Activated T-cell treated with anti-CD3 and anti-CD28 coated beads, Interleukin-2, amount 50 U/mL, for 72 hours (primary cell): ENCODE results near the gene OR2AT4. TPM values are rescaled to one million over a fixed set of nuclear protein-coding genes. Genes with fewer than 3 reads are reported as not detected.

Source experiments
- ATAC-seq, 2 donors: fragments of 150-1000 bp; cut with Tn5 transposase; replicated peaks in 1 of 2; 2 replicates each; pipeline ENCODE4 v1.10.0; 2021; ENCODE audit warnings: moderate library complexity in 2 of 2, mild to moderate bottlenecking in 1 of 2
- DNase-seq, 2 donors: peaks; one replicate each; pipeline ENCODE4 v3.0.0; 2021 to 2022; ENCODE audit warnings: mixed read lengths in 1 of 2
- H3K27ac Mint-ChIP-seq: one replicate; pipeline ENCODE4 v1.8.0; 2022; ENCODE audit warnings: mild to moderate bottlenecking, moderate library complexity, mixed read lengths
- H3K27me3 Mint-ChIP-seq: one replicate; pipeline ENCODE4 v1.8.0; 2022; ENCODE audit warnings: low read depth, mixed read lengths
- H3K36me3 Mint-ChIP-seq, 2 donors: one replicate each; pipeline ENCODE4 v1.8.0; 2022; ENCODE audit warnings: mixed read lengths in 2 of 2, mild to moderate bottlenecking in 1 of 2; ENCODE audit not compliant: insufficient read depth in 2 of 2
- H3K4me1 Mint-ChIP-seq: one replicate; pipeline ENCODE4 v1.8.0; 2022; ENCODE audit warnings: low read depth, mixed read lengths
- H3K4me3 Mint-ChIP-seq, 2 donors: one replicate each; pipeline ENCODE4 v1.8.0; 2022; ENCODE audit warnings: mild to moderate bottlenecking in 2 of 2, mixed read lengths in 2 of 2, moderate library complexity in 2 of 2
- H3K9me3 Mint-ChIP-seq, 2 donors: one replicate each; pipeline ENCODE4 v1.8.0; 2022; ENCODE audit warnings: mixed read lengths in 2 of 2
- total RNA-seq, 2 donors: library from RNA; stranded (reverse); gene quantifications; one replicate each; pipeline ENCODE4 v1.2.3, GENCODE V29; 2022

The OR2AT4 gene
- not detected for total RNA-seq

- Mint-ChIP-seq H3K4me1 (peaks cover 13% of the 10 kb centered on the region), H3K27ac (no peak within 1 kb of the TSS), H3K4me3 (no peak within 1 kb of the TSS), H3K36me3 (no peaks in the 10 kb centered on the region), H3K27me3 (peaks cover 48% of the 10 kb centered on the region), H3K9me3 (no peaks in the 10 kb centered on the region)
- no peak for DNase-seq
- no peak for ATAC-seq
Observed at GRCh38 chr11:75096456-75097172, at the start of gene OR2AT4. Gene OR2AT4, minus strand, starts transcription at chr11:75096876.

- H3K4me3 Mint-ChIP-seq: no peak overlapping the region
- H3K4me1 Mint-ChIP-seq: peaks cover 32% of the 10 kb centered on the region
- H3K27me3 Mint-ChIP-seq: peaks cover 9% of the 10 kb centered on the region
- ATAC-seq: no peak
- no peak for DNase-seq
- H3K27ac Mint-ChIP-seq: no peak overlapping the region
- no peaks in the 10 kb centered on the region for H3K9me3 Mint-ChIP-seq
- no peaks in the 10 kb centered on the region for H3K36me3 Mint-ChIP-seq
Observed at GRCh38 chr11:75145972-75146519, 49.4 kb upstream of the OR2AT4 start.

DNA sequence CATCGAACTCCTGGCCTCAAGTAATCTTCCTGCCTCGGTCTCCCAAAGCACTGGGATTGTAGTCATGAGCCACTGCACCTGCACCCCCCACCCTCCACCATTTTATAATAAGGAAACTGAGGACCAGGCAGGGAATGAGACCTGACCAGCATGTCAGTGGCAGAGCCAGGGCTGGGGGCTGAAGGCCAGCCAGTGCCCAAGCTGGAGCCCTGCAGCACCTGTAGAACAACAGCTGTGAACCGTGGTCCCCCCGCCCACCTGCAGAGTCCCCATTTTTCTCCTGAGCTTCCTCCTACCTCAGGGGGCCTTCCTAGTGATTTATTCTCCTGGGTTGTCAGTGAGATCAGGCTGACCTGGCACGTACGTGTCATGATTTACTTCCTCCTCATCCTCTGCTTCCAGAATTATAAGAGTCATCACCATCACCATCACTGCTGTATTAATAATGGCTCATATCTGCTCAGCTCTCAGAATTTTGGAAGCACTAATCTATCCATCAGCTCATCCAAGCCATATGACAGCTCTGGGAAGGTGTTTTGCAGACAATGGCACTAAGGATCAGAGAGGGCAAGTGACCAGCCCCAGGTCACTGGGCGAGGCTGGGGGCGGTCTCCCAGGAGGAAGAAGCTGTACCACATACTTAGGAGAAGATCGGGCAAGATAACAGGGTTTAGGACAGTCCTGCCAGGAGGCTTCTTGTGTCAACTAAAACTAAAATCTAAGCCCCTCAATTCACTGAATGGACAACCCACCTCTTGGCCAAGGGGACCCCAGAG is 48.7 kb upstream of the OR2AT4 start:
- DNase-seq (no peak), ATAC-seq (no peak)
- no peaks in the 10 kb centered on the region for H3K9me3 Mint-ChIP-seq
- no peak overlapping the region for H3K4me3 Mint-ChIP-seq
- H3K27ac Mint-ChIP-seq: no peak overlapping the region
- peaks cover 3% of the 10 kb centered on the region for H3K27me3 Mint-ChIP-seq
- no peaks in the 10 kb centered on the region for H3K36me3 Mint-ChIP-seq
- H3K4me1 Mint-ChIP-seq: peaks cover 32% of the 10 kb centered on the region

GRCh38 chr11:75144716-75145014 is 48.0 kb upstream of the OR2AT4 start:
- Mint-ChIP-seq H3K27ac (no peak overlapping the region), H3K4me3 (no peak overlapping the region), H3K36me3 (no peaks in the 10 kb centered on the region), H3K4me1 (peaks cover 32% of the 10 kb centered on the region), H3K9me3 (no peaks in the 10 kb centered on the region), H3K27me3 (no peaks in the 10 kb centered on the region)
- ATAC-seq (no peak), DNase-seq (no peak)

DNA sequence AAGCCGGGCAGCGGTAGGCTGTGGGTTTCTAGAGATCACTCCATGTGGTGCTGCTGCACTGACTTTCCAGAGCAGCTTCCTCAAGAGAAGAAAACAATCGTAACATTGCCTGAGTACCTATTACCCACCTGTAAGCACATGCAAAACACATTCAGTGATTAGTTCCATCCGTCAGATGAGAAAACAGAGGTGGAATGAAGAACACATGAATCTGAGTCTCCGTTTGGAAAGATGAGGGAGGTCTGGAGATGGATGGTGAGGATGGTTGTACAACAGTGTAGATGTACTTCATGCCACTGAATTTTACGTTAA is 46.7 kb upstream of the OR2AT4 start:
- no peaks in the 10 kb centered on the region for H3K9me3 Mint-ChIP-seq
- H3K27ac Mint-ChIP-seq: no peak overlapping the region
- no peak for ATAC-seq
- no peaks in the 10 kb centered on the region for H3K36me3 Mint-ChIP-seq
- no peaks in the 10 kb centered on the region for H3K27me3 Mint-ChIP-seq
- H3K4me1 Mint-ChIP-seq: peaks cover 32% of the 10 kb centered on the region
- DNase-seq: no peak
- H3K4me3 Mint-ChIP-seq: peak overlapping the region; percentile 64 to 65

DNA sequence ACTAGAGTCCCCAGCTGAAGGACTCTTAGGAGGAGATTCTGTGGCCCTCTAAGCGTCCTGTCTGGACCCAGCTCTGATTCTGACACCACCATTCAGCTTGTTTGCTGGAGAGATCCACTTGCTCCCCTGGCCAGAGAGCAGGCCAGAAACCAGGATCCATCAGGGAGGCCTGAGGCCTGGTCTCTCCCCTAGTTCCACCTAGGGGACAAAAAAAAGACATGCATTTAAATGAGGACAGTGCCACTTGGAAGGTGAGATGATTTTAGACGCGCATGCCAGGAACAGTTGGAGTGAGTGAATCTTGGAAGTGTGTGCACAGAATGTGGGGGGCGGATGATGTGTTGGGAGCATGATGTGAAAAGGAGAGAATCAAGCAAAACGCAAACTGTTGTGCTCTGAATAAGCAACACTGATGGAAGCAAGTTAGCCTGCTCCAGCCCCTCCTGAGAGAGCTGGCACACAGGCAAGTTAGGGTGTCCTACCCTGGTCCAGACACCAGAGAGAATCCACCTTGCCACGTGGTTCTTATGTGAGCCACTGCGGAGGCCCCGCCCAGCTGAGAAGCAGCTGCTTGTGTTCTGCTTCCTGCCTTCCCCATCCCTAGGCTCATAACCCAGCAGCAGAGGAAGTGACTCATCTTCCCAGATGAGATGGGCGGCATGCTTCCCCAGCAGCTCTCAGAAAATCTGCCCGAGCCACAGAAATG is 46.2 kb upstream of the OR2AT4 start:
- H3K4me1 Mint-ChIP-seq: peaks cover 32% of the 10 kb centered on the region
- DNase-seq (peak; percentile 73 to 78), ATAC-seq (peak; percentile 92 to 95)
- no peak overlapping the region for H3K27ac Mint-ChIP-seq
- H3K4me3 Mint-ChIP-seq: peak overlapping the region; percentile 64 to 65
- H3K27me3 Mint-ChIP-seq: no peaks in the 10 kb centered on the region
- no peaks in the 10 kb centered on the region for H3K36me3 Mint-ChIP-seq
- H3K9me3 Mint-ChIP-seq: no peaks in the 10 kb centered on the region

DNA sequence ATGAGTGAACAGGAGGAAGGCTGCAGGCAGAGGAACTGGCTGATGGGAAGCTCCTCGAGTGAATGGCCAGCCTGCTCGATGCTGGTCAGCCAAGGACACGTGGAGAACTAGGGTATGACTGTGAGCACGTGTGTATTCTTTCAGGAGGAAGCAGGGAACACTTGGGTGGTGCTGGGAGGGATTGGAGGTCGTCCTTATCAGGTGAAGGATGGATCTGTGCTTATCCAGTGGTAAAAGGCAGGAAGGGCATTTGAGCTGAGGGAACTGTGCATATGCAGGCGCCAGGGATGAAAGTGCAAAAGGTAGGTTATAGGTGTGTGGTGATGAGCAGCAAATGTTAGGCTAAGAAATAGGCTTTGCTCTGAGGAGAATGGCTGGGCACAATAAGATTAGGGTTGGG is 44.5 kb upstream of the OR2AT4 start:
- ATAC-seq (no peak), DNase-seq (no peak)
- Mint-ChIP-seq H3K27me3 (no peaks in the 10 kb centered on the region), H3K36me3 (no peaks in the 10 kb centered on the region), H3K27ac (no peak overlapping the region), H3K9me3 (no peaks in the 10 kb centered on the region), H3K4me1 (peaks cover 32% of the 10 kb centered on the region), H3K4me3 (no peak overlapping the region)

DNA sequence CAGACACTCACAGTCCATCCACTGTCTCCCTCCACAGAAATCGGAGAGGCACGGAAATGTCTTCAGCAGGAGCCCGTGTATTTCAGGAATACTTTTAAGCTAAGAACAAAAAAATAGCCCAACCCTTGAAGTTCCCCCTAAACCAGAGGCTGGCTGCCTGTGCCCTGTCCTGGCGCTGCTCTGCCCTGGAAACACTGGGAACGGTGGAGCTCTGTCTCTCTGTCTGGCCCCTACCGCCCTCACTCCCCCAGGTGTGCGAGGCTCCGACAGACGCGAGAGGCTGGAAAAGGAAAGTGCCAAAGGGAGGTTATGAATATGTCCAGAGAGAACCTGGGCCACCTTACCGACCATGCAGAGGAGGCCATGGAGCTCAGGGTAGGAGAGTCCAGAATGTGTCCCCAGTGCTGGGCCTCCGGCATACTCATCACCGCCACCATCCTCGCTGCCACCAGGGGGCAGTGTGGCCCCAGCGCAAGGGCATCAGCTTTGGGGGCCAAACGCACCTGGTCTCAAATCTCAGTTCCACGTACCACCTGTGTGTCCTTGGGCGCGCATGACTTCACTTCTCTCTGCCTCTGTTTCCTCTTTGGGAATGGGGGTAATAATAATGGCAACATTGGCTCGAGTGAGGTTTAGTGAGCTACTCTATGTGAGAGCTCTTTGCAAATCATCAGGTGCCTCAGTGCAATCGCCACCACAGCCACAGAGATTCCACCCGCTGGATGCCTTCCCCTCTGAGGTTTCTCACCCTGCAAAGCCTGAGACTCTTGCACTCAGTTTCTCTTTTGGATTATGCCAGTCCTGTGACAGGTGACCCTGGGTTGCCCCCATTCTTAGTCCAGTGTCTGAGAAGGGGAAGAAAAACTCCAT is 43.8 kb upstream of the OR2AT4 start:
- Mint-ChIP-seq H3K4me1 (peaks cover 32% of the 10 kb centered on the region), H3K36me3 (no peaks in the 10 kb centered on the region), H3K9me3 (no peaks in the 10 kb centered on the region), H3K4me3 (no peak overlapping the region), H3K27me3 (no peaks in the 10 kb centered on the region), H3K27ac (no peak overlapping the region)
- ATAC-seq: peak; percentile 41 to 43
- DNase-seq: peak; percentile 77 to 85

DNA sequence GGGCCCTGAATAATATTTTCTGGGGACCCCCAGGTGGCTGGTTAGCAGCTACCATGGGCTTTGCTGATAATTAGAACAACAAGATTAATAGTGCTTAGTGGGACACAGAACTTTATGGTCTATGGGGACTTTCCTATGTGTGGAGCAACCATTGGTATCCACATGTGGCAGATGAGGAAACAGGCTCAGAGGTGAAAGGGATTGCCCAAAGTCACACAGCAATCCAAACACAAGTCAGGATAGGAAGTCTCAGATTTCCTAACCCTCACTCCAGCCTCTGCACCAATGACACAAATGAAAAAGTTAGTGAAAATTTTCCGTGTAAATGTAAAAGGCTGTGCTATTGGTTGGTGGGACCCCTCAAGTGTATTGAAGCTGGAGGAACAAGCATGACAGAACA is 39.0 kb upstream of the OR2AT4 start:
- H3K27me3 Mint-ChIP-seq: peaks cover 12% of the 10 kb centered on the region
- H3K4me3 Mint-ChIP-seq: no peak overlapping the region
- no peak for ATAC-seq
- no peak for DNase-seq
- no peaks in the 10 kb centered on the region for H3K9me3 Mint-ChIP-seq
- H3K4me1 Mint-ChIP-seq: no peaks in the 10 kb centered on the region
- no peak overlapping the region for H3K27ac Mint-ChIP-seq
- no peaks in the 10 kb centered on the region for H3K36me3 Mint-ChIP-seq

GRCh38 chr11:75135021-75135650 is 38.5 kb upstream of the OR2AT4 start:
- H3K27ac Mint-ChIP-seq: no peak overlapping the region

GRCh38 chr11:75133976-75134375 is 37.3 kb upstream of the OR2AT4 start:
- no peak for ATAC-seq
- H3K36me3 Mint-ChIP-seq: no peaks in the 10 kb centered on the region

More at GRCh38 chr11:75135021-75135650, 38.5 kb upstream of the OR2AT4 start:
- DNase-seq: no peak
- peaks cover 12% of the 10 kb centered on the region for H3K27me3 Mint-ChIP-seq
- ATAC-seq: no peak
- no peaks in the 10 kb centered on the region for H3K9me3 Mint-ChIP-seq
- no peaks in the 10 kb centered on the region for H3K36me3 Mint-ChIP-seq
- H3K4me3 Mint-ChIP-seq: no peak overlapping the region
- no peaks in the 10 kb centered on the region for H3K4me1 Mint-ChIP-seq

DNA sequence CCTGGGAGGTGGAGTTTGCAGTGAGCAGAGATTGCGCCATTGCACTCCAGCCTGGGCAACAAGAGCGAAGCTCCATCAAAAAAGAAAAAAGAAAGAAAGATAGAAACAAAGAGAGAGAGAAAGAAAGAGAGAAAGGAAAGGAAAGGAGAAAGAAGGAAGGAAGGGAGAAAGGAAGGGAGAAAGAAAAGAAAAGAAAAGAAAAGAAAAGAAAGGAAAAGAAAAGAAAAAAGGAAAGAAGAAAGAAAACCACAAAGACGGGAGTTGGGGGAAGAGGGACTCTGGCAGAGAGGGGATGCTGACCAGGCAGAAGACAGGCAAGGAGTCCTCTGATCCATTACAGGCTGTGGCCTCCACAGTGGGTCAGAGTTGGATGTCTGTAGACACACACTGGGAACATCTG is 35.4 kb upstream of the OR2AT4 start:
- Mint-ChIP-seq H3K36me3 (no peaks in the 10 kb centered on the region), H3K27ac (no peak overlapping the region), H3K27me3 (peaks cover 18% of the 10 kb centered on the region), H3K4me3 (no peak overlapping the region), H3K9me3 (no peaks in the 10 kb centered on the region), H3K4me1 (no peaks in the 10 kb centered on the region)
- DNase-seq (no peak), ATAC-seq (no peak)

More at GRCh38 chr11:75133976-75134375, 37.3 kb upstream of the OR2AT4 start:
- H3K4me3 Mint-ChIP-seq: no peak overlapping the region
- peaks cover 12% of the 10 kb centered on the region for H3K27me3 Mint-ChIP-seq
- no peaks in the 10 kb centered on the region for H3K9me3 Mint-ChIP-seq
- DNase-seq: no peak
- H3K27ac Mint-ChIP-seq: no peak overlapping the region
- H3K4me1 Mint-ChIP-seq: no peaks in the 10 kb centered on the region
